ENCODE measurements around the gene RBMS3. TPM values are rescaled to one million over a fixed set of nuclear protein-coding genes. Genes with fewer than 3 reads are reported as not detected.

The RBMS3 gene
- total and polyA plus RNA-seq, 9 donors: 11.6 to 79.2 (median 63.1) TPM

- TF ChIP-seq POLR2A (IDR thresholded peaks at IDR 0.05) (no peak), EP300 (IDR thresholded peaks at IDR 0.05) (no peak)
- TF ChIP-seq, protein P1, sequence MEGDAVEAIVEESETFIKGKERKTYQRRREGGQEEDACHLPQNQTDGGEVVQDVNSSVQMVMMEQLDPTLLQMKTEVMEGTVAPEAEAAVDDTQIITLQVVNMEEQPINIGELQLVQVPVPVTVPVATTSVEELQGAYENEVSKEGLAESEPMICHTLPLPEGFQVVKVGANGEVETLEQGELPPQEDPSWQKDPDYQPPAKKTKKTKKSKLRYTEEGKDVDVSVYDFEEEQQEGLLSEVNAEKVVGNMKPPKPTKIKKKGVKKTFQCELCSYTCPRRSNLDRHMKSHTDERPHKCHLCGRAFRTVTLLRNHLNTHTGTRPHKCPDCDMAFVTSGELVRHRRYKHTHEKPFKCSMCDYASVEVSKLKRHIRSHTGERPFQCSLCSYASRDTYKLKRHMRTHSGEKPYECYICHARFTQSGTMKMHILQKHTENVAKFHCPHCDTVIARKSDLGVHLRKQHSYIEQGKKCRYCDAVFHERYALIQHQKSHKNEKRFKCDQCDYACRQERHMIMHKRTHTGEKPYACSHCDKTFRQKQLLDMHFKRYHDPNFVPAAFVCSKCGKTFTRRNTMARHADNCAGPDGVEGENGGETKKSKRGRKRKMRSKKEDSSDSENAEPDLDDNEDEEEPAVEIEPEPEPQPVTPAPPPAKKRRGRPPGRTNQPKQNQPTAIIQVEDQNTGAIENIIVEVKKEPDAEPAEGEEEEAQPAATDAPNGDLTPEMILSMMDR (IDR thresholded peaks at IDR 0.05): no peak
- intact Hi-C loops (cut with DNase I): no loop called here
- Histone ChIP-seq H3K36me3 (no peaks in the 10 kb centered on the region), H3K27me3 (no peaks in the 10 kb centered on the region), H3K4me1 (ENCODE audit: insufficient read depth) (peaks cover 2% of the 10 kb centered on the region), H3K9me3 (no peaks in the 10 kb centered on the region), H3K4me3 (no peak overlapping the region), H3K27ac (no peak overlapping the region)
- WGBS, 3 donors: 63 to 74% (median 71%) methylated on average over 1 of the region's 1 CpG
- DNase-seq: no peak
These were observed 622.7 kb downstream of the RBMS3 start for GRCh38 chr3:29903600-29903999.

- H3K27ac ChIP-seq: no peak overlapping the region
- H3K4me1 ChIP-seq (ENCODE audit: insufficient read depth): no peaks in the 10 kb centered on the region
- WGBS, 3 donors: 93 to 98% (median 95%) methylated on average over 1 of the region's 1 CpG
- no peak for DNase-seq
- intact Hi-C loops (cut with DNase I): no loop called here
- H3K9me3 ChIP-seq: no peaks in the 10 kb centered on the region
- no peak overlapping the region for H3K4me3 ChIP-seq
- TF ChIP-seq, protein P1 (IDR thresholded peaks at IDR 0.05): no peak
- TF ChIP-seq EP300 (IDR thresholded peaks at IDR 0.05) (no peak), POLR2A (IDR thresholded peaks at IDR 0.05) (no peak)
- H3K36me3 ChIP-seq: no peaks in the 10 kb centered on the region
- H3K27me3 ChIP-seq: no peaks in the 10 kb centered on the region
These were observed 626.0 kb downstream of the RBMS3 start for GRCh38 chr3:29906906-29907305.

GRCh38 chr3:29912600-29913288 is 631.9 kb downstream of the RBMS3 start:
- Histone ChIP-seq H3K27me3 (no peaks in the 10 kb centered on the region), H3K27ac (no peak overlapping the region), H3K36me3 (no peaks in the 10 kb centered on the region), H3K9me3 (no peaks in the 10 kb centered on the region), H3K4me3 (no peak overlapping the region), H3K4me1 (ENCODE audit: insufficient read depth) (no peaks in the 10 kb centered on the region)
- TF ChIP-seq, protein P1 (IDR thresholded peaks at IDR 0.05): no peak
- no peak for TF ChIP-seq EP300 (IDR thresholded peaks at IDR 0.05)
- no peak for TF ChIP-seq POLR2A (IDR thresholded peaks at IDR 0.05)
- 74 to 91% (median 88%) methylated on average over 2 of the region's 2 CpGs for WGBS, 3 donors
- intact Hi-C loops (cut with DNase I): no loop called here
- no peak for DNase-seq

DNA sequence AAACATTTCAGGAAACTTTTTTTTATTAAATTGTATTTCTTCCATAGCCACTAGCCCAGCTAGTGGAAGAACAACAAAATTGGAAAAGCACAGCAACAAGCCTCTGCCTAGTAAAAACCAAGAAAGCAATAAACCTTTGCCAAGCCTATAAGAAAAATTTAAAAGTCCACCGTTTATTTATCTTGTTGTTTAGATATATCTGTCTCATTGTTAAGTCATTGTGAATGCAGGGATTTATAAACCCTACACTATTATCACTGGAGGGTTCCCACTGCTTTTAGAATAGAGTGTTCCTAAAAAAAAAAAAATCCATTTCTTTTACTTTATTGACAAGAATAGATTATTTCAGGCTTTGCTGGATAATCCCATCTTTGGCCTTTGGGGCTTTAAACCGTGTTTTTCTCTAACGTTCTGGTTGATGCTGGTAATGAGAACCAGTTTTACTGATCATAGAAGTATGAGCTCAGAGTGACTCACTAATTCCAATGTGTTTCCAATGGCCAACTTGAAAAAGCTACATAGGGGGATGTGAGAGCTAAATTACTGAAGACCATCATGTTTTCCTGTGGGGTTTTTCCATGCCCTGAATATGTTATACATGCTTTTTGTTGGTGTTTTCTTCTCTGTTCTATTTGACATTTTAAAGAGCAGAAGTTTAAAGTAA is 634.1 kb downstream of the RBMS3 start:
- intact Hi-C loops (cut with DNase I): no loop called here
- 83 to 88% (median 85%) methylated on average over 3 of the region's 3 CpGs for WGBS, 3 donors
- no peaks in the 10 kb centered on the region for H3K9me3 ChIP-seq
- no peaks in the 10 kb centered on the region for H3K27me3 ChIP-seq
- TF ChIP-seq, protein P1 (IDR thresholded peaks at IDR 0.05): no peak
- TF ChIP-seq POLR2A (IDR thresholded peaks at IDR 0.05): no peak
- no peak for TF ChIP-seq EP300 (IDR thresholded peaks at IDR 0.05)
- no peaks in the 10 kb centered on the region for H3K4me1 ChIP-seq (ENCODE audit: insufficient read depth)
- no peaks in the 10 kb centered on the region for H3K36me3 ChIP-seq
- no peak overlapping the region for H3K27ac ChIP-seq
- no peak overlapping the region for H3K4me3 ChIP-seq
- DNase-seq: no peak
